OCI-LY7 (cell line): ENCODE data around the gene MVK. TPM values are rescaled to one million over a fixed set of nuclear protein-coding genes. Genes with fewer than 3 reads are reported as not detected.

ENCODE experiments used
- BruUV-seq: library from RNA; stranded (reverse); fragments of 400-500 nt; replicated peaks from 2 replicates; lab custom pipeline; 2021; lab: Mats Ljungman, UMichigan
- CTCF ChIA-PET: fragments of 300-600 bp; sonication (Branson Sonifier 250); formaldehyde crosslinking; loops from one replicate; lab custom pipeline; 2022; ENCODE audit warnings: antibody characterized with exemption; ENCODE audit not compliant: unreplicated experiment; lab: Charles Lee
- POLR2A ChIA-PET: fragments of 300-600 bp; sonication (Branson Sonifier 250); formaldehyde crosslinking; loops from one replicate; lab custom pipeline; 2022; ENCODE audit warnings: antibody characterized with exemption; lab: Charles Lee
- DNase-seq: peaks from one replicate; pipeline ENCODE4 v3.0.0-alpha.2; 2015; ENCODE audit warnings: low spot score
- H2AFZ ChIP-seq: fragments of 200-600 bp; sonication (generic), shearing (Covaris generic); 2 replicates; pipeline ENCODE4 v1.6.1; 2014; ENCODE audit warnings: mild to moderate bottlenecking, antibody characterized with exemption, low read length, moderate library complexity
- H3K27ac ChIP-seq: fragments of 200-600 bp; sonication (generic); 2 replicates; pipeline ENCODE4 v1.5.1; 2014; ENCODE audit warnings: mixed run types, low read depth, mild to moderate bottlenecking, moderate library complexity, low read length, inconsistent platforms; ENCODE audit not compliant: poor library complexity, severe bottlenecking
- H3K36me3 ChIP-seq: fragments of 200-600 bp; sonication (generic); 2 replicates; pipeline ENCODE4 v1.6.1; 2014; ENCODE audit warnings: mild to moderate bottlenecking, antibody characterized with exemption, low read length, moderate library complexity, mixed read lengths; ENCODE audit not compliant: insufficient read depth
- H3K4me1 ChIP-seq: fragments of 200-600 bp; sonication (generic); 2 replicates; pipeline ENCODE4 v1.5.1; 2014; ENCODE audit warnings: mild to moderate bottlenecking, low read length; ENCODE audit not compliant: insufficient read depth, poor library complexity, severe bottlenecking
- H3K4me2 ChIP-seq: fragments of 200-600 bp; sonication (generic); 2 replicates; pipeline ENCODE4 v1.6.1; 2014; ENCODE audit warnings: mild to moderate bottlenecking, low read length
- H3K4me3 ChIP-seq: fragments of 200-600 bp; sonication (generic); 2 replicates; pipeline ENCODE4 v1.5.1; 2014; ENCODE audit warnings: mild to moderate bottlenecking, low read depth, low read length; ENCODE audit not compliant: poor library complexity, severe bottlenecking
- H3K79me2 ChIP-seq: fragments of 200-600 bp; sonication (generic); 2 replicates; pipeline ENCODE4 v1.6.1; 2016; ENCODE audit warnings: low read depth, mild to moderate bottlenecking, low read length, moderate library complexity, mixed read lengths; ENCODE audit not compliant: insufficient read depth
- H3K9me2 ChIP-seq: fragments of 200-600 bp; sonication (generic); 2 replicates; pipeline ENCODE4 v1.6.1; 2016; ENCODE audit warnings: mild to moderate bottlenecking, low read length, mixed read lengths; ENCODE audit not compliant: insufficient read depth
- H3K9me3 ChIP-seq: fragments of 200-600 bp; sonication (generic); 2 replicates; pipeline ENCODE4 v1.6.1; 2014; ENCODE audit warnings: mild to moderate bottlenecking, mixed run types, low read length, mixed read lengths
- H4K20me1 ChIP-seq: fragments of 200-600 bp; sonication (generic); 2 replicates; pipeline ENCODE4 v1.6.1; 2014; ENCODE audit warnings: mild to moderate bottlenecking, antibody characterized with exemption, low read length, moderate library complexity, mixed read lengths; ENCODE audit not compliant: insufficient read depth
- EZH2phosphoT487 ChIP-seq: fragments of 200-600 bp; sonication (generic); IDR thresholded peaks from 2 replicates; pipeline ENCODE4 v1.6.1; 2018; ENCODE audit warnings: low read depth, borderline replicate concordance, mild to moderate bottlenecking, mixed run types, antibody characterized with exemption, low read length, moderate library complexity, mixed read lengths
- intact Hi-C: fragments of 100-400 bp; cut with micrococcal nuclease; formaldehyde crosslinking; loops from one replicate; pipeline ENCODE4 v1.10.0; 2022; ENCODE audit not compliant: unreplicated experiment
- total RNA-seq, 2 experiments: library from RNA; depleted of rRNA in 1 of 2; stranded (reverse); fragments of >200 nt in 1 of 2; shearing (Covaris generic) in 1 of 2; gene quantifications; 2 replicates each; pipeline ENCODE4 v1.2.3, GENCODE V29; 2014 to 2022
- TF ChIP-seq, protein P1 (sequence below): fragments of 200-600 bp; sonication (generic); conservative IDR thresholded peaks from 2 replicates; pipeline ENCODE4 v1.5.1; 2014; ENCODE audit warnings: mild to moderate bottlenecking, antibody characterized with exemption, low read length, moderate library complexity, mixed read lengths

Gene MVK
- total RNA-seq, 2 experiments from 2014 or later = 27.0 to 47.4 TPM

DNA sequence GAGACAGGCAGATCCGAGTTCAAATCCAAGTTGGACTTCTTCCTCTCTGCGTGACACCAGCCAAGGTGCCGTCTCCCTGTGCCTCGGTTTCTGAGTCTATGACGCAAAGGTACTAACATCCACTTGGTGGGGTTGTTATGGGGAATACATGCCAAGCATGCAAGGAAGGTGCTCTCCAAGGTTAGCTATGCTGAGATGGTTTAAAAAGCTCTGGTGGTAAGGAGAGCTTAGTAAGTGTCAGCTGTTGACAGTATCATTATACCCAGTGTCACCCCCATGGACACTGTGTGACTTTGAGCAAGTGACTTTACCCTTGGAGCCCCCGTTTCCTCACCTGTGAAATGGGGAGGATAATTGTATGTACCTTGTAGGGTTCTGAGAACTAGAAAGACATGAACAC lies 22.5 kb upstream of the MVK start:
- BruUV-seq = no TSS peak
- no peak overlapping the region for H3K4me3 ChIP-seq
- POLR2A ChIA-PET = no interaction called here

GRCh38 chr12:109552971-109553370 lies 20.6 kb upstream of the MVK start:
- Histone ChIP-seq H3K4me2 (no peak overlapping the region), H3K9me3 (no peaks in the 10 kb centered on the region), H3K27ac (no peak overlapping the region), H2AFZ (no peak overlapping the region), H3K4me3 (no peak overlapping the region), H3K9me2 (no peaks in the 10 kb centered on the region), H3K36me3 (no peaks in the 10 kb centered on the region), H3K4me1 (no peaks in the 10 kb centered on the region), H4K20me1 (no peaks in the 10 kb centered on the region), H3K79me2 (no peaks in the 10 kb centered on the region)
- no TSS peak for BruUV-seq
- intact Hi-C loops = no loop called here
- ChIA-PET POLR2A (interaction anchor here (0.6 to 1.3 kb wide), 2 partner anchors 20 to 273 kb away, joined by 3 to 4 read pairs; no protein-coding TSS in a partner anchor), CTCF (no interaction called here)
- DNase-seq = no peak
- TF ChIP-seq EZH2phosphoT487 = no peak
- TF ChIP-seq, protein P1, sequence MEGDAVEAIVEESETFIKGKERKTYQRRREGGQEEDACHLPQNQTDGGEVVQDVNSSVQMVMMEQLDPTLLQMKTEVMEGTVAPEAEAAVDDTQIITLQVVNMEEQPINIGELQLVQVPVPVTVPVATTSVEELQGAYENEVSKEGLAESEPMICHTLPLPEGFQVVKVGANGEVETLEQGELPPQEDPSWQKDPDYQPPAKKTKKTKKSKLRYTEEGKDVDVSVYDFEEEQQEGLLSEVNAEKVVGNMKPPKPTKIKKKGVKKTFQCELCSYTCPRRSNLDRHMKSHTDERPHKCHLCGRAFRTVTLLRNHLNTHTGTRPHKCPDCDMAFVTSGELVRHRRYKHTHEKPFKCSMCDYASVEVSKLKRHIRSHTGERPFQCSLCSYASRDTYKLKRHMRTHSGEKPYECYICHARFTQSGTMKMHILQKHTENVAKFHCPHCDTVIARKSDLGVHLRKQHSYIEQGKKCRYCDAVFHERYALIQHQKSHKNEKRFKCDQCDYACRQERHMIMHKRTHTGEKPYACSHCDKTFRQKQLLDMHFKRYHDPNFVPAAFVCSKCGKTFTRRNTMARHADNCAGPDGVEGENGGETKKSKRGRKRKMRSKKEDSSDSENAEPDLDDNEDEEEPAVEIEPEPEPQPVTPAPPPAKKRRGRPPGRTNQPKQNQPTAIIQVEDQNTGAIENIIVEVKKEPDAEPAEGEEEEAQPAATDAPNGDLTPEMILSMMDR = no peak

More for the DNA sequence above, 22.5 kb upstream of the MVK start:
- intact Hi-C loops = no loop called here
- Histone ChIP-seq H2AFZ (no peak overlapping the region), H3K79me2 (no peaks in the 10 kb centered on the region), H3K4me2 (no peak overlapping the region), H3K4me1 (no peaks in the 10 kb centered on the region), H3K36me3 (no peaks in the 10 kb centered on the region), H3K27ac (no peak overlapping the region), H4K20me1 (no peaks in the 10 kb centered on the region), H3K9me3 (no peaks in the 10 kb centered on the region), H3K9me2 (no peaks in the 10 kb centered on the region)
- no peak for DNase-seq
- TF ChIP-seq EZH2phosphoT487 = no peak
- TF ChIP-seq, protein P1 = no peak
- CTCF ChIA-PET = no interaction called here

DNA sequence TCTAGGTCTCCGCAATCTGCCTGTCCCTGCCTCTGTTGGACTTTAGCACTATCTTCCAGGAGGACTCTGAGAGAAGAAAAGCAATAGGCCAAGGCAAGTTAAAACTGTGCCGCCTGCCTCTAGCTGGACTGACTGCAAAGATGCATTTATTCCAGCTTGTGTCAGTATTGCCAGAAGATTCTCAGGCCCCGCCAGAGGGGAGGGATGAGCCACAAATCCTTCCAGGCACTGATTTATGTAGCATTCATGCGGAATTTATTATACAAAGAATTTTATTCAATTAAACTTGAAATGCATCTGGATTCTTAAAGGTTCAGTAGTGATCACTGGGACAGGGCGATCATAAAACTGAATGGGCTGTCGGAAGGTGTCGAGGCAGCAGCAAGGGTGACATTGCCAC lies 20.1 kb upstream of the MVK start:
- H4K20me1 ChIP-seq = no peaks in the 10 kb centered on the region
- ChIA-PET POLR2A (interaction anchor here (0.6 to 1.3 kb wide), 2 partner anchors 19 to 274 kb away, joined by 3 to 4 read pairs; no protein-coding TSS in a partner anchor), CTCF (no interaction called here)
- DNase-seq = no peak
- no TSS peak for BruUV-seq
- no peak overlapping the region for H2AFZ ChIP-seq
- no peak overlapping the region for H3K4me3 ChIP-seq
- no peak overlapping the region for H3K27ac ChIP-seq
- intact Hi-C loops = no loop called here
- H3K36me3 ChIP-seq = no peaks in the 10 kb centered on the region
- H3K9me3 ChIP-seq = no peaks in the 10 kb centered on the region
- no peaks in the 10 kb centered on the region for H3K79me2 ChIP-seq
- H3K9me2 ChIP-seq = no peaks in the 10 kb centered on the region
- TF ChIP-seq EZH2phosphoT487 = no peak
- TF ChIP-seq, protein P1 = no peak
- no peaks in the 10 kb centered on the region for H3K4me1 ChIP-seq
- H3K4me2 ChIP-seq = no peak overlapping the region
